Peyer's patch (tissue), 4 donors: ENCODE measurements around the gene NSUN6.

Experiments
- POLR2A ChIP-seq, 2 donors: fragments of 450-650 bp; IDR thresholded peaks; one replicate each; pipeline ENCODE4 v1.5.1; 2017; ENCODE audit warnings: antibody characterized with exemption in 2 of 2, mild to moderate bottlenecking in 2 of 2, moderate library complexity in 2 of 2
- TF ChIP-seq, protein P1 (sequence below), 6 experiments: fragments of 450-650 bp in 4 of 6; fragments of 200-600 bp in 2 of 6; sonication (generic) in 1 of 6; IDR thresholded peaks; one replicate each; pipeline ENCODE4 v1.5.1; 2017 to 2019; ENCODE audit warnings: antibody characterized with exemption in 6 of 6, mild to moderate bottlenecking in 3 of 6, moderate library complexity in 1 of 6

DNA sequence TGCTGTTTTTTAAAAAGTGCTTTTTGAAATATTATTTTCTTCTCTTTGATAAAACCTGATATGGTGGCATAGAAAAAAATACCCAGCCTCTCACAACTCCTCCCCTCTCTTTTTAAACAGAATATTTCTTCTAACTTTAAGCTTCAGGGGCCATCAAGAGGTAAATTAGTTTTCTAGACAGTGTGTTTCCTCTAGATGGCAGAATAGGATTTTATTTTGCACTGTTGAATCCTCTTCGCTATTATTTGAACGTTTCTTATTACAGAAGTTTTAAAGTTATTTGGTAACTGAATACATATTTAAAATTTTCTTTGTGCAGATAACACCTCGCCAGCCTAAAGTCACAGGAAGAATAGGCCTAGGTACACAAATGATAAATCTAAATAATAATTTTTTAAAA lies 38.1 kb upstream of the NSUN6 start:
- TF ChIP-seq, protein P1, sequence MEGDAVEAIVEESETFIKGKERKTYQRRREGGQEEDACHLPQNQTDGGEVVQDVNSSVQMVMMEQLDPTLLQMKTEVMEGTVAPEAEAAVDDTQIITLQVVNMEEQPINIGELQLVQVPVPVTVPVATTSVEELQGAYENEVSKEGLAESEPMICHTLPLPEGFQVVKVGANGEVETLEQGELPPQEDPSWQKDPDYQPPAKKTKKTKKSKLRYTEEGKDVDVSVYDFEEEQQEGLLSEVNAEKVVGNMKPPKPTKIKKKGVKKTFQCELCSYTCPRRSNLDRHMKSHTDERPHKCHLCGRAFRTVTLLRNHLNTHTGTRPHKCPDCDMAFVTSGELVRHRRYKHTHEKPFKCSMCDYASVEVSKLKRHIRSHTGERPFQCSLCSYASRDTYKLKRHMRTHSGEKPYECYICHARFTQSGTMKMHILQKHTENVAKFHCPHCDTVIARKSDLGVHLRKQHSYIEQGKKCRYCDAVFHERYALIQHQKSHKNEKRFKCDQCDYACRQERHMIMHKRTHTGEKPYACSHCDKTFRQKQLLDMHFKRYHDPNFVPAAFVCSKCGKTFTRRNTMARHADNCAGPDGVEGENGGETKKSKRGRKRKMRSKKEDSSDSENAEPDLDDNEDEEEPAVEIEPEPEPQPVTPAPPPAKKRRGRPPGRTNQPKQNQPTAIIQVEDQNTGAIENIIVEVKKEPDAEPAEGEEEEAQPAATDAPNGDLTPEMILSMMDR (IDR thresholded peaks at IDR 0.05): peak in 3 of 6 experiments; percentile 51 to 59 (median 58)
- TF ChIP-seq POLR2A (IDR thresholded peaks at IDR 0.05): no peak
